Stimulated activated effector memory CD8-positive, alpha-beta T cell treated with anti-CD3 and anti-CD28 coated beads, Interleukin-12 subunit alpha, Interleukin-12 subunit beta, amount 100 ng/mL, for 72 hours (primary cell): ENCODE results near the gene CPTP.
A peak's percentile ranks its signal among the peaks of the same experiment; 100 is the strongest.
"Not testable (repeated sequence)": the region's sequence is repeated elsewhere in the genome, so short reads cannot be mapped to it uniquely, and the experiment has no call there.

Source experiments
- ATAC-seq: fragments of 150-1000 bp; cut with Tn5 transposase; 2 replicates; pipeline ENCODE4 v1.10.0; 2021
- DNase-seq, 2 donors: peaks; one replicate each; pipeline ENCODE4 v3.0.0; 2021 to 2022; ENCODE audit warnings: low spot score in 2 of 2
- H3K27ac Mint-ChIP-seq: one replicate; pipeline ENCODE4 v1.8.0; 2022; ENCODE audit warnings: mild to moderate bottlenecking, mixed read lengths
- H3K36me3 Mint-ChIP-seq: one replicate; pipeline ENCODE4 v1.8.0; 2022; ENCODE audit warnings: mild to moderate bottlenecking, mixed read lengths
- H3K4me1 Mint-ChIP-seq: one replicate; pipeline ENCODE4 v1.8.0; 2022; ENCODE audit warnings: mixed read lengths
- H3K4me3 Mint-ChIP-seq: one replicate; pipeline ENCODE4 v1.8.0; 2022; ENCODE audit warnings: mild to moderate bottlenecking, mixed read lengths
- H3K9me3 Mint-ChIP-seq: one replicate; pipeline ENCODE4 v1.8.0; 2022; ENCODE audit warnings: mixed read lengths

CPTP gene

DNA sequence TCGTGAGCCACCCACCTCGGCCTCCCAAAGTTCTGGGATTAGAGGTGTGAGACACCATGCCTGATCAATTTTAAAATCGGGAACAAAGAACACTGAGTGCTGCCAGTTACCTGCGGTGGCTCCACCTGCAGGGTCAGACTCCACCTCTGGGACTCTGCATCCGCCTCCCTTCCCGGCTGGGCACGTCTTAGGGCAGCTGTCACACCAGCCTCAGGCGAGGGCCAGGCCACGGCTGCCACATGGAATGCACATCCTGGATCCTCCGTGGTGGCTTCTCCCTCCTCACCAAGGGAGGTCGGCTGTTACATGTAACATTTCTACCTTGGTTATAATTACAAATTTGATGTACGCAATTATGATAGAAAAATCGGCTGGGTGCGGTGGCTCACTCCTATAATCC lies 39.7 kb downstream of the CPTP start:
- ATAC-seq (no peak), DNase-seq (no peak)
- no peaks in the 10 kb centered on the region for H3K9me3 Mint-ChIP-seq
- H3K4me1 Mint-ChIP-seq, result no peaks in the 10 kb centered on the region
- no peaks in the 10 kb centered on the region for H3K36me3 Mint-ChIP-seq
- H3K27ac Mint-ChIP-seq, result no peak overlapping the region
- no peak overlapping the region for H3K4me3 Mint-ChIP-seq

DNA sequence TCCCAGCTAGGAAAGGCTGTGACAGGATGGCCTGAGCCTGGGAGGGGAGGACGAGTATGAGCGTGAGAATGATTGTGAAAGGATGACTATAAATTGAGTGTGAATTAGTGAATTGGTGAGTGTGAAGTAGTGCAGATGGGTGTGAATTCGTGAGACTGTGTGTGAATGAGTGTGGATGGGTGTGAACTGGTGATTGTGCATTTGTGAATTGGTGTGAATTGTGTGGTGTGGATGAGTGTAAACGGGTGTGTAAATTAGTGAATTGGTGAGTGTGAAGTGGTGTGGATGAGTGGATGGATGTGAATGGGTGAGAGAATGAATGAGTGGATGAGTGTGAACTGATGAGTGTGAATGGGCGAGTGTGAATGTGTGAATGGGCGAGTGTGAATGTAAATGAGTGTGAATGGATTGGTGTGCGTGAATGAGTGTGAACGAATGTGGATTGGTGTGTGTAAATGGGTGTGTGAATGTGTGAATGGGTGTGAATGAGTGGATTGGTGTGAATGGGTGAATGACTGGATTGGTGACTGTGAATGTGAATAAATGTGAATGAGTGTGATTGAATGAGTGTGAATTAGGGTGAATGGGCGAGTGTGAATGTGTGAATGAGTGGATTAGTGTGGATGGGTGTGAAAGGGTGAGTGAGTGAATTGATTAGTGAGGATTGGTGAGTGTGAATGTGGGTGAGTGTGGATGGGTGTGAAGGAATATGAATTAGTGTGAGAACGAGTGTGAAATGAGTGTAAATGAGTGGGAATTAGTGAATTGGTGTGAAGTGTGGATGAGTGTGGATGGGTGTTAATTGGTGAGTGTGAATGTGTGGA lies 41.5 kb downstream of the CPTP start:
- Mint-ChIP-seq H3K4me3 (no peak overlapping the region), H3K27ac (no peak overlapping the region), H3K9me3 (no peaks in the 10 kb centered on the region), H3K4me1 (no peaks in the 10 kb centered on the region), H3K36me3 (no peaks in the 10 kb centered on the region)
- ATAC-seq (no peak), DNase-seq (no peak)

DNA sequence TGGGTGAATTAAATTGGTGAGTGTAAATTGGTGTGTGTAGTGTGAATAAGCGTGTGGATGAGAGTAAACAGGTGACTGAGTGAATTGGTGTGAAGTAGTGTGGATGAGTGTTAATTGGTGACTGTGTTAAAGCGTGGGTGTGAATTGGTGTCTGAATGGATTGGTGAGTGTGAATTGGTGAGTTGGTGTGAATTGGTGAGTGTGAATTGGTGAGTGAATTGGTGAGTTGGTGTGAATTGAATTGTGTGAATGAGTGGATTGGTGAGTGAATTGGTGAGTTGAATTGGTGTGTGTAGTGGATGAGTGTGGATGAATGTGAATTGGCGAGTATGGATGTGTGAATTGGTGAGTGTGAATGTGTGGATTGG lies 42.1 kb downstream of the CPTP start:
- no peak for ATAC-seq
- no peak overlapping the region for H3K27ac Mint-ChIP-seq
- no peak overlapping the region for H3K4me3 Mint-ChIP-seq
- no peaks in the 10 kb centered on the region for H3K4me1 Mint-ChIP-seq
- H3K36me3 Mint-ChIP-seq, result no peaks in the 10 kb centered on the region
- H3K9me3 Mint-ChIP-seq, result no peaks in the 10 kb centered on the region
- DNase-seq, result no peak

DNA sequence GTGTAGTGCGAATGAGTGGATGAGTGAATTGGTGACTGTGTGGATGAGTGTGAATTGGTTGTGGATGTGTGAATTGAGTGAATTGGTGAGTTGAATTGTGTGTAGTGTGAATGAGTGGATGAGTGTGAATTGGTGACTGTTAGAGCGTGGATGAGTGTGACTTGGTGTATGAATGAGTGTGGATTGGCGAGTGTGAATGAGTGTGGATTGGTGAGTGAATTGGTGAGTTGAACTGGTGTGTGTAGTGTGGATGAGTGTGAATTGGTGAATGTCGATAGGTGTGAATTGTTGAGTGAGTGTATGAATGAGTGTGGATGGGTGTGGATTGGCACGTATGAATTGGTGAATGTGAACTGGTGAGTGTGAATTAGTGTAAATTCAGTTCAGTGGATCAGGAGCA lies 42.7 kb downstream of the CPTP start:
- ATAC-seq, result no peak
- H3K4me1 Mint-ChIP-seq, result peaks cover 5% of the 10 kb centered on the region
- DNase-seq, result no peak
- no peaks in the 10 kb centered on the region for H3K9me3 Mint-ChIP-seq
- H3K4me3 Mint-ChIP-seq, result no peak overlapping the region
- peaks cover 5% of the 10 kb centered on the region for H3K36me3 Mint-ChIP-seq
- no peak overlapping the region for H3K27ac Mint-ChIP-seq

DNA sequence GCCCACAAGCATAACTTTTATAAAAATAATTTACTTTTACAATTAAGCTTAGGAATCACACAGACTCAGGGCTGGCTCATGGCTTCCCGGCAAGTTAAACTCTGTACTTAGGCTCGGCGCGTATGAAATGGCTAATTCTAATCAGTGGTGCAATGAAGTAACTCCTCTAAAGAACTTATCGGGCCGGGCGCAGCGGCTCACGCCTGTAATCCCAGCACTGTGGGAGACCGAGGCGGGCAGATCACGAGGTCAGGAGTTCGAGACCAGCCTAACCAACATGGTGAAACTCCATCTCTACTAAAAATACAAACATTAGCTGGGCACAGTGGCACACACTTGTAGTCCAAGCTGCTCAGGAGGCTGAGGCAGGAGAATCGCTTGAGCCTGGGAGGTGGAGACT lies 45.5 kb downstream of the CPTP start:
- H3K27ac Mint-ChIP-seq, H3K9me3 Mint-ChIP-seq, H3K4me3 Mint-ChIP-seq, DNase-seq, ATAC-seq, H3K36me3 Mint-ChIP-seq: not testable (repeated sequence)
- H3K4me1 Mint-ChIP-seq, result peaks cover 13% of the 10 kb centered on the region

DNA sequence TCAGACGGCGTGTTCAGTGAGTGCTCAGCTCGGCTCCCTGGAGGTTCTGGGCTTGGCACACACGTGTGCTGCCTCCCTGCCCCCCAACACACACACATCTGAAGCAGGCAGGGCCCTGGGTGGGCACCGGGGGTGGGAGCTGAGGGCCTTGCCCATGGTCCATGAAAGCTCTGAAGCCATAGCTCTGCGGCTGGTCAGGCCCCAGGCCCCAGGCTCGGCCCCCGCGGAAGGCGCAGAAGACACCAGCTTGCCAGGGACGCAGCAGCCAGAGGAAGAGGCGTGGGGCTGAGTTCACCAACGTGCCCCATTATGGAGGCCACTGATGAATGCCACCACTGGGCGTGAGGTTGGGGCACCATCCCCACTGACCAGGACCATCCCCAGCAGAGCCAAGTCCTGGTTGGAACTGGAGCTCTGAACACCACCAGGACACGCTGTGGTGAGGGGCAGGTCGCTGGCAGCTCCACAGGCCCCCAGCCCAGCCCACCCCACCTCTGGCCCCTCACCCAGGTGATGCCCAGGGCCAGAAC lies 46.2 kb downstream of the CPTP start:
- H3K9me3 Mint-ChIP-seq, result no peaks in the 10 kb centered on the region
- H3K4me3 Mint-ChIP-seq, result peak overlapping the region; percentile 29
- no peak overlapping the region for H3K27ac Mint-ChIP-seq

DNA sequence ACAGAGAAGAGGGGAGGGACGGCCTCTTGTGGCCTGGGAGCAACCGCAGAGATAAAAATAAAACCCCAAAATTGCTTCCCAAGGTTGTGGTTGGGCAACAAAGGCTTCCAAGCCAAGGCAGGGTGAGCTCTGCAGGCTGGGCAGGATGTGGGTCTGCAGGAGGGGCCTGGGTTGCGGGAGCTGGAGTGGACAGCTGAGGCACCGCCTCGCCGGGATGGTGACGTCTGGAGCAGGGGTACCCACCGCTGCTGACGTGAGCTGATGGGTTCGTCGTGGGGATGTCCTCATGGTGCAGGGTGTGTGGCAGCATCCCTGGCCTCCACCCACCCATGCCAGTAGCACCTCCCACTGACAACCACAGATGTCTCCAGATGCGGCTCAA lies 46.8 kb downstream of the CPTP start:
- H3K9me3 Mint-ChIP-seq, result no peaks in the 10 kb centered on the region
- peaks cover 16% of the 10 kb centered on the region for H3K4me1 Mint-ChIP-seq
- DNase-seq, result no peak
- H3K27ac Mint-ChIP-seq, result no peak overlapping the region
- peaks cover 13% of the 10 kb centered on the region for H3K36me3 Mint-ChIP-seq
- H3K4me3 Mint-ChIP-seq, result peak overlapping the region; percentile 29
- ATAC-seq, result peak; percentile 14

More for the DNA sequence above, 46.2 kb downstream of the CPTP start:
- DNase-seq (no peak), ATAC-seq (no peak)
- Mint-ChIP-seq H3K4me1 (peaks cover 13% of the 10 kb centered on the region), H3K36me3 (peaks cover 13% of the 10 kb centered on the region)

DNA sequence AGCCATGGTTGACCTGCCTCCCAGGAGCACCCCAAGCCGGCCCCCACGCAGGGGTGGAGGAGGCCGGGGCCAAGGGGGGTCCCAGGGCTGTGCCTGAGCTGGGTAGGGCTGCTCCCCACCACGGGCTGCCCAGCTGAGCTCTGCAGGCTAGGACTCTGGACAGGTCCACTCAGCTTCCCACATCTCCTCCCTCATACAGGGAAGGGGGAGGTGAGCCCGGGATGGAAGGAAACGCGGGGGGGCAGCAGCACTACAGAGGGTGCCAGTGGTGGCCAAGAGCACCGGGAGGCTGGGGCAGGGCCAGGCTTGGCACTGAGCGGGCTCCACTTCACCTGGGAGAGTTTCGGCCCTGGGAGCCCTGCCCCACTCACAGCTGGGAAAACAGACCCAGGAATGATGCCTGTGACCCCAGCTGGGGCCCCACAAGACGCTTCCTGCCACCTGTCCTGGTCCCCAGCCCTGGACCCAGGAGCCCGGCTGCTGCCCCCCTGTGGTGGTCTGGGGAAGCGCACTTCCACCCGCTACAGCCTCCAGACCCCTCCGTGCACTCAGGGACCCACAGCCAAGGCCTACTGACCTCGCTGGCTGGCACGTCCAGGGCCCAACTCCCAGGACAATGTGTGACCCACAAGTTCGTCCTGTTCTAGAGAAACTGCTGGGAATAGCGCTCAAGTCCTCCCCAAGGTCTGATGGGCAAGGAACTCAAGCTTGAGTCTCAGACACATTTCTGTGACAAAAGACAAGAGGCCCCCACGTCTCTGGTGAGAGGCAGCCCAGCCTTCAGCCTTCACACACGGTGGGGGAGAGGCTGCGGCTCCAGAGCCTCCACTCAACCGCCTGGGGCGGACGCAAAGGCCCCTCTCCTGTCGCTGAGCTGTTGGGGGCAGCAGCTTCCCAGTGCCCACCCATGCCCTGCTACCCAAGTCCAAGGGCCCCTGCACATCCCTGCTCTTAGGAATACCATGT lies 47.4 kb downstream of the CPTP start:
- Mint-ChIP-seq H3K4me1 (peaks cover 20% of the 10 kb centered on the region), H3K4me3 (peak overlapping the region; percentile 29), H3K27ac (no peak overlapping the region), H3K36me3 (peaks cover 13% of the 10 kb centered on the region), H3K9me3 (no peaks in the 10 kb centered on the region)
- peak; percentile 59 for ATAC-seq
- peak; percentile 89 to 94 for DNase-seq

DNA sequence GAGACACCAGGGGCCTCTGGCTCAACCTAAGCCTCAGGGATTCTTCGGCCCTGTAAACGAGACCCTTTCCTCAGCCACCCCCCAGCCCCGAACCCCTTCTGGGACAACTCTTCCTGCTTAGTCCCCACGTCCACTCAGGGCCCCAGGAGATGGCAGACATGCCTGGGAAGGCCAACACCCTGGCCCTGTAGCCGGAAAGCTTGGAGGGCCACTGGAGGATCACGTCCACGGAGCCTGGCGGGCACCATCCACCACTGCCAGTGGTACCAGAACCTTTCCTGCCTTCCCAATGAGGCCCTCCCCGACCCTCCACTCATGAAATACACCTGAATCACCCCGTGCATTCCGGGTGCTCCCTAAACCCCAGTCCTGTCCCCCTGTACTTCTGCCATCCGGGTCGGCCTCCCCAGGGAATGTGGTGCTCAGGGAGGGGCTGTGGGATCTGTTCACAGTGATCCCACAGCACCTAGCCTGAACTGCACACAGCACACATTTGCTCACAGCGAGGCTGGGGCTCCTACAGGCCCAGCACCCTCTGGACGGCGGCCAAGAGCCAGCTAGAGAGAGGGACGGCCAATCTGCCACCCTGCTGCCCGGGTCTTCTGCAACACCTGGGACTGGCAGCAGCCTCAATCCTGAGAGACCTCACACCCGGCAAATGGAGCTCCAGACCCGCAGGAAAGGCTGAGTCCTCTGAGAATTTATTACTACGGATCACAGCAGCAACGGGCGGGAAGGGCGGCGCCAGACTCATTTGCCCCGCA lies 48.6 kb downstream of the CPTP start:
- Mint-ChIP-seq H3K4me3 (peak overlapping the region; percentile 85), H3K4me1 (peaks cover 20% of the 10 kb centered on the region), H3K9me3 (no peaks in the 10 kb centered on the region), H3K36me3 (peaks cover 13% of the 10 kb centered on the region), H3K27ac (peak overlapping the region; percentile 96)
- ATAC-seq (no peak), DNase-seq (no peak)

DNA sequence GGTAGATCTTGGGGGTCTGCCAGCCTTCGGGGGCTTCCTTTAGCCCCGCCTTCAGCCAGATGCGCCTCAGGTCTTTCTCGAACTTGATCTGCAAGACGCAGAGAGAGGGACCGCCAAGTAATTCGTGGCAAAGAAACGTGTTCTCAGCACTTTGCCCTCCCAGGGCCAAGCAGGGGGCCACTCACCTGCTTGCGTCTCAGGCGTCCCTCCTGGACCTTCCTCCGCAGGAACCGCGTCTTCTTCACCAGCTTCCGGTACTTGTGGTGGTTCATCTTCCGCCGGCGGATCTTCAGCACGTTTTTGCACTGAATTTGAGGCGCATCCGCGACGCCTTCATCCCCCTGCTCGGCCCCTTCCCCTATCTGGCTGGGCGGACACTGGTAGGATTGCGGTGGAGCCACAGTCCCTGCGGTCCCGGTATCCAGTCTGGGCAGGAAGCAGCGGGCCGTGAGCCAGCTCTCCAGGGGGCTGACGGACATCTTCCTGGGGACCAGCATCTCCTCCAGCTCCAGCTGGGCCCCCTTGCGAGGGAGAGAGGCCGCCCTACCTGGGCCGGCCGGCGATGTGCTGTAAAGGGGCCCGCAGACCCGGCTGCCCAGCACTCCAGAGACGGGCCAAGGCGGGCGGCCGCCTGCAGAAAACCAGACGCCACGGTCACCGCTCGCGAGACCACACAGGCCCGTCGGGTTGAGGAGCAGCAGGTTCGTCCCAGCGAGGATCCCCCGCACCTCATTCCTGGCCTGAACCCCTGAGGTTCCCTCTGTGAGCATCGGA lies 49.4 kb downstream of the CPTP start:
- H3K36me3 Mint-ChIP-seq, result peaks cover 13% of the 10 kb centered on the region
- ATAC-seq (no peak), DNase-seq (no peak)
- peak overlapping the region; percentile 96 for H3K27ac Mint-ChIP-seq
- peak overlapping the region; percentile 85 for H3K4me3 Mint-ChIP-seq
- H3K4me1 Mint-ChIP-seq, result peaks cover 20% of the 10 kb centered on the region
- no peaks in the 10 kb centered on the region for H3K9me3 Mint-ChIP-seq

DNA sequence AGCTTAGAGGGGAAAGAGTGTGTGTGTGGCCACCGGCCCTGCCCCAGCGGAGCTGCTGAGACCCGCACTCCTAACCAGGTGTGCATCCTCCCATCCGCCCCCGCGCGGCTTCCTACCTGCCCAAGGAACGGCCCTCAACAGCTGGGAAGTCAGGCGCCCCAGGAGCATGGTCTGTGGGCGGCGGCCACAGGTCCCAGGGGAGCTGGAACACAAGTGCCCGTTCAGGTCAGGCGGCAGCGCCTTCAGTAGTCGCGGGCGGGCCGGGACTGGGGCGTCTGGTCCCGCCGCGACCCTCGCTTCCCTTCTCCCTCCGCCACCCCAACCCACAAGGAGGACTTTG lies 50.0 kb downstream of the CPTP start:
- DNase-seq (no peak), ATAC-seq (no peak)
- H3K9me3 Mint-ChIP-seq, result no peaks in the 10 kb centered on the region
- peaks cover 20% of the 10 kb centered on the region for H3K4me1 Mint-ChIP-seq
- peaks cover 13% of the 10 kb centered on the region for H3K36me3 Mint-ChIP-seq
- peak overlapping the region; percentile 96 for H3K27ac Mint-ChIP-seq
- peak overlapping the region; percentile 85 for H3K4me3 Mint-ChIP-seq

DNA sequence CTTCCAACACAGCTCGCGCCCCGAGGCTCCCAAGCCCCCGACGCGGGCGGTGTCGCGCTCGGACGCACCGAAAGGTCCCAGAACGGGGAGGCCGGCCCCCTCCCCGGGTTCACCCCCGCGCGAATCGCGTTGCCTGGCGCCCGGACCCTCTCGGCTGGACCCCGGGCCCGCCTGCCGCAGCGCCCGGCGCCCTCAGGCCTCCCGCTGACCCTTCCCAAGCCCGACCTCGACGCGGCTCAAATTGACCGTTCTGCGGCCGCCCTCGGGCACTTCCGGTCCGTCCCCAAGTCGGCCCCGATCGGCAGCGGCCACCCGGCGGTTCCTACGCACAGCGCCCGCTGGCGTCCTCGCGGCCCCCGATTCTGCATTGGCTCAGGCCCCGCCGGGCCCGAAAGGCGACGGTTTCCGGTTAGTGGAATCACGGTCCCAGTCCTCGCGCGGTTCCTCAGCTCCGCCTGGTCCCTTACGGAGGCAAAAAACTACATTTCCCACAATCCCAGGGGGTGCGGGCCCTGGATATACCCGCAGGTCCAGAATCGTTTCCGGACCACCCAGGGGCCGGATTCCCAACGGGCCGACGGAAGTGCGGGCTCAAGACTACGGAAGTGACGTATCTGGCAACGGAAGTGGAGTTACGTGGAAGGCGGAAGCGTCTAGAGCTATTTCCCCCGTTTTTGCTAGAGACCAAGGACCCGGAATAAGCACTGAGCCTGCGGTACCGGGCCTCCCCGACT lies 50.5 kb downstream of the CPTP start, which contains the start of gene AURKAIP1:
Gene AURKAIP1 (minus strand): TSS at position 279 of the 734 bp plus-strand sequence. CDS start 451 bp downstream, outside the sequence.
- Mint-ChIP-seq H3K36me3 (peaks cover 13% of the 10 kb centered on the region), H3K27ac (peak within 1 kb of the TSS; percentile 96), H3K4me3 (peak within 1 kb of the TSS; percentile 85), H3K4me1 (peaks cover 20% of the 10 kb centered on the region), H3K9me3 (no peaks in the 10 kb centered on the region)
- ATAC-seq (peak; percentile 94), DNase-seq (peak; percentile 89 to 96)

DNA sequence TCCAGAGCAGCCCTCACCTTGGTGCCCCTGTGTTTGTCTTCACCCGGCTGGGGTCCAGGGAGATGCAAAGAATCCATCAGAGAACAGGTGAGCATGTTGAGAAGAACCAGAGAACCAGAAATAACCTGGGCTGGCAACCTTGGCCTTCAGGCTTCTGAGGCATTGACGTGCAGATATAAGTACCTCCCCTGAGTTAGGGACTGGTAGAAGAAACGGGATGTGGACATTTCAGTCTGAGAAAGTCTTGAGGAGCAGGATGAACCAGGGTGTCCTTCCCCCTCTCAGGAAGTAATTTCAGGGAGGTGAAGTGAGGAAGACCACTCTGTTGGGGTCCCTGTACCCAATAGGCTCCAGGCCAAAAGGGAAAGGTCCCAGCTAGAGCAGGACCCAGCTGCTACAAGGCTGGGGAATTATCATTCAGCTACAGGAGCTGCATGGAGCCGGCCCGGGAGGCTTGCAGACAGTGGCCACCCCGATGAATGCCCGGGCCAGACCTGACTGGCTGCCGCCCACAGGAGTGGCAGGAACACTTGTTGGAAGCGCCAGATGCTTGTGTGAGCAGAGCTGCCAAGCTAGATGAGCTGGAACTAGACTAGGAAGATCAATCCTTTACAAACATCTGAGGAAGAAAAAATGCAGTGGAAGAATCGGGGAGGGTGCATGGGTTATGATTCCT lies 52.1 kb downstream of the CPTP start:
- ATAC-seq, result no peak
- H3K36me3 Mint-ChIP-seq, result peaks cover 13% of the 10 kb centered on the region
- peaks cover 21% of the 10 kb centered on the region for H3K4me1 Mint-ChIP-seq
- H3K27ac Mint-ChIP-seq, result no peak overlapping the region
- H3K4me3 Mint-ChIP-seq, result peak overlapping the region; percentile 85
- no peak for DNase-seq
- no peaks in the 10 kb centered on the region for H3K9me3 Mint-ChIP-seq
